HepG2 (cell line): ENCODE results near the gene DNPEP. TPM values are rescaled to one million over a fixed set of nuclear protein-coding genes. Genes with fewer than 3 reads are reported as not detected.

Source experiments
- ARHGAP35 ChIP-seq: sonication (generic); formaldehyde crosslinking; IDR thresholded peaks from 2 replicates; pipeline ENCODE4 v1.9.0; 2022; ENCODE audit warnings: mild to moderate bottlenecking, inconsistent platforms, moderate library complexity, missing genetic modification reagents, borderline replicate concordance
- CBFB ChIP-seq: sonication (generic); formaldehyde crosslinking; IDR thresholded peaks from 2 replicates; pipeline ENCODE4 v1.4.0; 2020; ENCODE audit warnings: missing genetic modification reagents
- CC2D1A ChIP-seq: sonication (generic); formaldehyde crosslinking; IDR thresholded peaks from 2 replicates; pipeline ENCODE4 v1.8.1; 2023; ENCODE audit warnings: mild to moderate bottlenecking, missing genetic modification reagents
- EED ChIP-seq: sonication (generic); formaldehyde crosslinking; IDR thresholded peaks from 2 replicates; pipeline ENCODE4 v1.5.0; 2020; ENCODE audit warnings: mild to moderate bottlenecking, missing genetic modification reagents
- HBP1 ChIP-seq: IDR thresholded peaks from 2 replicates; pipeline ENCODE4 v1.6.1; 2016; ENCODE audit warnings: low read depth, control low read depth
- HOXD1 ChIP-seq: sonication (generic); formaldehyde crosslinking; IDR thresholded peaks from 2 replicates; pipeline ENCODE4 v1.5.0; 2020; ENCODE audit warnings: missing genetic modification reagents
- MXD3 ChIP-seq: IDR thresholded peaks from 2 replicates; pipeline ENCODE4 v1.6.1; 2016; ENCODE audit warnings: mild to moderate bottlenecking, missing biosample characterization, missing genetic modification reagents
- NFYB ChIP-seq: sonication (generic); formaldehyde crosslinking; IDR thresholded peaks from 2 replicates; pipeline ENCODE4 v1.4.0; 2020; ENCODE audit warnings: missing genetic modification reagents
- NKX3-1 ChIP-seq: sonication (generic); formaldehyde crosslinking; IDR thresholded peaks from 2 replicates; pipeline ENCODE4 v1.5.0; 2020; ENCODE audit warnings: missing genetic modification reagents
- NR2F2 ChIP-seq: IDR thresholded peaks from 2 replicates; pipeline ENCODE4 v1.6.1; 2012; ENCODE audit warnings: low read depth, inconsistent platforms, borderline replicate concordance
- NRL ChIP-seq: sonication (generic); formaldehyde crosslinking; IDR thresholded peaks from 2 replicates; pipeline ENCODE4 v1.5.0; 2020; ENCODE audit warnings: missing genetic modification reagents, mild to moderate bottlenecking, moderate library complexity, borderline replicate concordance
- PRMT3 ChIP-seq: sonication (generic); formaldehyde crosslinking; IDR thresholded peaks from 2 replicates; pipeline ENCODE4 v1.8.1; 2022; ENCODE audit warnings: low read depth, mild to moderate bottlenecking, moderate library complexity, missing genetic modification reagents, borderline replicate concordance
- REXO4 ChIP-seq: sonication (generic); formaldehyde crosslinking; IDR thresholded peaks from 2 replicates; pipeline ENCODE4 v1.8.0; 2022; ENCODE audit warnings: missing genetic modification reagents, mild to moderate bottlenecking, borderline replicate concordance
- SIN3B ChIP-seq: fragments of 150-350 bp; IDR thresholded peaks from 2 replicates; pipeline ENCODE4 v1.6.1; 2014; ENCODE audit warnings: low read length
- SMAD1 ChIP-seq: sonication (generic); formaldehyde crosslinking; IDR thresholded peaks from 2 replicates; pipeline ENCODE4 v1.4.0; 2020; ENCODE audit warnings: missing genetic modification reagents, low read depth, mild to moderate bottlenecking, borderline replicate concordance
- SP4 ChIP-seq: sonication (generic); formaldehyde crosslinking; IDR thresholded peaks from 2 replicates; pipeline ENCODE4 v1.8.1; 2023; ENCODE audit warnings: mild to moderate bottlenecking, missing genetic modification reagents
- ZBTB20 ChIP-seq: sonication (generic); formaldehyde crosslinking; IDR thresholded peaks from 2 replicates; pipeline ENCODE4 v1.8.1; 2023; ENCODE audit warnings: missing genetic modification reagents, low read depth, mild to moderate bottlenecking, borderline replicate concordance
- ZNF275 ChIP-seq: sonication (generic); formaldehyde crosslinking; IDR thresholded peaks from 2 replicates; pipeline ENCODE4 v1.8.0; 2022; ENCODE audit warnings: missing genetic modification reagents, mild to moderate bottlenecking, inconsistent platforms, borderline replicate concordance
- ZNF280B ChIP-seq: sonication (generic); formaldehyde crosslinking; IDR thresholded peaks from 2 replicates; pipeline ENCODE4 v1.5.0; 2020; ENCODE audit warnings: missing genetic modification reagents, mild to moderate bottlenecking, borderline replicate concordance
- ZNF691 ChIP-seq: sonication (generic); formaldehyde crosslinking; IDR thresholded peaks from 2 replicates; pipeline ENCODE4 v1.4.0; 2020; ENCODE audit warnings: missing genetic modification reagents, low read depth, mild to moderate bottlenecking, borderline replicate concordance
- ZNF850 ChIP-seq: sonication (generic); formaldehyde crosslinking; conservative IDR thresholded peaks from 2 replicates; pipeline ENCODE4 v1.9.0; 2021; ENCODE audit warnings: mild to moderate bottlenecking, missing genetic modification reagents
- ZNF878 ChIP-seq: sonication (generic); formaldehyde crosslinking; IDR thresholded peaks from 2 replicates; pipeline ENCODE4 v1.8.1; 2023; ENCODE audit warnings: mild to moderate bottlenecking, missing genetic modification reagents, moderate library complexity
- ZNF879 ChIP-seq: sonication (generic); formaldehyde crosslinking; IDR thresholded peaks from 2 replicates; pipeline ENCODE4 v1.8.1; 2023; ENCODE audit warnings: missing genetic modification reagents
- ZSCAN12 ChIP-seq: sonication (generic); formaldehyde crosslinking; IDR thresholded peaks from 2 replicates; pipeline ENCODE4 v1.9.0; 2021; ENCODE audit warnings: mild to moderate bottlenecking, missing genetic modification reagents
- ZSCAN21 ChIP-seq: sonication (generic); formaldehyde crosslinking; IDR thresholded peaks from 2 replicates; pipeline ENCODE4 v1.8.0; 2022; ENCODE audit warnings: mild to moderate bottlenecking, missing genetic modification reagents, moderate library complexity, borderline replicate concordance
- polyA plus RNA-seq, 8 experiments: library from polyadenylated mRNA; depleted of rRNA in 3 of 8; stranded (reverse) in 7 of 8; unstranded in 1 of 8; fragments of >200 nt; fragmentation: Illumina TruSeq in 4 of 8; extraction: Trizol in 4 of 8; gene quantifications; 2 replicates each; pipeline versions ENCODE4 v1.2.1 to v1.2.3, GENCODE V29; 2011 to 2016; ENCODE audit warnings: low read depth in 4 of 8, missing spikeins in 1 of 8, mixed read lengths in 1 of 8; ENCODE audit not compliant: insufficient read depth in 1 of 8
- total RNA-seq, 5 experiments: library from RNA; depleted of rRNA; stranded (reverse); fragments of >200 nt; fragmentation: Illumina TruSeq; extraction: Trizol; gene quantifications; 2 replicates each; pipeline ENCODE4 v1.2.3, GENCODE V29; 2016; ENCODE audit warnings: low read depth in 1 of 5

The DNPEP gene
- total and polyA plus RNA-seq, 2 of the 13 experiments (the other 11 are each of a cell fraction or from before 2014, with no cell fraction given): 104 to 109 TPM

GRCh38 chr2:219331560-219332213 is 56.0 kb downstream of the DNPEP start (continued):
- TF ChIP-seq REXO4 (CRISPR knock-in tag): peak; percentile 62; the same call in 1 of the 2 replicates
- TF ChIP-seq PRMT3 (CRISPR knock-in tag): peak; percentile 58; the same call in 1 of the 2 replicates
- TF ChIP-seq ZNF691: peak; percentile 76; the same call in 1 of the 2 replicates
- TF ChIP-seq NFYB (CRISPR knock-in tag): peak; percentile 32; the same call in 1 of the 2 replicates
- TF ChIP-seq ZNF850 (CRISPR knock-in tag): no peak
- no peak for TF ChIP-seq NRL (CRISPR knock-in tag)
- no peak for TF ChIP-seq NR2F2
- peak; percentile 97 for TF ChIP-seq ZSCAN21 (CRISPR knock-in tag)
- TF ChIP-seq SP4: peak; percentile 67
- peak; percentile 96 for TF ChIP-seq ZSCAN12 (CRISPR knock-in tag)
- TF ChIP-seq ARHGAP35 (CRISPR knock-in tag): peak; percentile 94; the same call in 1 of the 2 replicates
- peak; percentile 86; the same call in 1 of the 2 replicates for TF ChIP-seq ZBTB20 (CRISPR knock-in tag)
- TF ChIP-seq HBP1 (CRISPR knock-in tag): peak; percentile 96
- TF ChIP-seq CBFB: 0 out of 2 replicates have a peak, but pooled peaks have one; percentile 53
- TF ChIP-seq ZNF280B (CRISPR knock-in tag): peak; percentile 46; the same call in 1 of the 2 replicates
- no peak for TF ChIP-seq ZNF878 (CRISPR knock-in tag)
- 0 out of 2 replicates have a peak, but pooled peaks have one; percentile 45 for TF ChIP-seq ZNF275
- 0 out of 2 replicates have a peak, but pooled peaks have one; percentile 24 for TF ChIP-seq SMAD1
- no peak for TF ChIP-seq SIN3B
- no peak for TF ChIP-seq HOXD1 (CRISPR knock-in tag)
- TF ChIP-seq ZNF879: no peak
- peak; percentile 90 for TF ChIP-seq NKX3-1 (CRISPR knock-in tag)
- TF ChIP-seq MXD3: peak; percentile 96
- 0 out of 2 replicates have a peak, but pooled peaks have one; percentile 13 for TF ChIP-seq EED (CRISPR knock-in tag)
- no peak for TF ChIP-seq CC2D1A
